Measurements from ENCODE around the gene HMBS. TPM values are rescaled to one million over a fixed set of nuclear protein-coding genes. Genes with fewer than 3 reads are reported as not detected.

Gene HMBS
- total and polyA plus RNA-seq, 2 of the 8 experiments (the other 6 are each of a cell fraction or from before 2014, with no cell fraction given): 69.3 to 109 TPM

- TF ChIP-seq ASH2L (IDR thresholded peaks at IDR 0.05; ENCODE audit: low read length) (no peak), POLR2A (IDR thresholded peaks at IDR 0.05; ENCODE audit: control extremely low read depth in 1 of 2, low read depth in 2 of 2, low read length in 2 of 2) (no peak), TCF12 (IDR thresholded peaks at IDR 0.05; ENCODE audit: low read depth, low read length) (no peak), CTBP2 (IDR thresholded peaks at IDR 0.05; ENCODE audit: borderline replicate concordance, insufficient read depth, insufficient read length, low read length) (no peak), HDAC6 (IDR thresholded peaks at IDR 0.05; ENCODE audit: low read depth, low read length) (no peak), RBBP5 (IDR thresholded peaks at IDR 0.05; ENCODE audit: borderline replicate concordance, low read depth, low read length) (no peak), KDM4A (IDR thresholded peaks at IDR 0.05; ENCODE audit: low read depth, low read length, severe bottlenecking) (no peak)
Measured at GRCh38 chr11:119118946-119119345, 34.3 kb downstream of the HMBS start (continued).
